HG02981 (cell line): Measurements from ENCODE around the gene MSX2.

Source experiments
- ATAC-seq: cut with Tn5 transposase; IDR thresholded peaks from one replicate; pipeline ENCODE4 v1.9.1; 2021; ENCODE audit warnings: mild to moderate bottlenecking, moderate library complexity; ENCODE audit not compliant: unreplicated experiment

MSX2 gene

DNA sequence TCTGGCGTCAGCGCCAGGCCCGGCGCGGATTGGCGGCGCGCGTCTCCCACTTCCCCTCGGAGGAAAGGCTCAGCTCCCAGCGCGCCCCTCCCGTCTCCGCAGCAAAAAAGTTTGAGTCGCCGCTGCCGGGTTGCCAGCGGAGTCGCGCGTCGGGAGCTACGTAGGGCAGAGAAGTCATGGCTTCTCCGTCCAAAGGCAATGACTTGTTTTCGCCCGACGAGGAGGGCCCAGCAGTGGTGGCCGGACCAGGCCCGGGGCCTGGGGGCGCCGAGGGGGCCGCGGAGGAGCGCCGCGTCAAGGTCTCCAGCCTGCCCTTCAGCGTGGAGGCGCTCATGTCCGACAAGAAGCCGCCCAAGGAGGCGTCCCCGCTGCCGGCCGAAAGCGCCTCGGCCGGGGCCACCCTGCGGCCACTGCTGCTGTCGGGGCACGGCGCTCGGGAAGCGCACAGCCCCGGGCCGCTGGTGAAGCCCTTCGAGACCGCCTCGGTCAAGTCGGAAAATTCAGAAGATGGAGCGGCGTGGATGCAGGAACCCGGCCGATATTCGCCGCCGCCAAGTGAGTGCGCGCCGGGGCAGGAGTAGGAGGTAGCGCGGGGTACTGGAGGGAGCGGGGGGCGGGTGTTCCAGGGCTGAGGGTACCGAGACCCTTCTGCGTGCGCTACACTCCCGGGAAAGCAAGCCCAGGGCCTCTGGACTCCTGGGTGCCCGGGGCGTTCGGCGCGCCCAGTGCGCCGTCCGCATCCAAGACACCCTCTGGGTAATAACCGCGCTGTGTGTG, at the start of gene MSX2:
TSS of gene MSX2 (plus strand) at position 99 of the 777 bp plus-strand sequence. CDS start at position 177, 78 bp downstream.
- ATAC-seq = no peak

DNA sequence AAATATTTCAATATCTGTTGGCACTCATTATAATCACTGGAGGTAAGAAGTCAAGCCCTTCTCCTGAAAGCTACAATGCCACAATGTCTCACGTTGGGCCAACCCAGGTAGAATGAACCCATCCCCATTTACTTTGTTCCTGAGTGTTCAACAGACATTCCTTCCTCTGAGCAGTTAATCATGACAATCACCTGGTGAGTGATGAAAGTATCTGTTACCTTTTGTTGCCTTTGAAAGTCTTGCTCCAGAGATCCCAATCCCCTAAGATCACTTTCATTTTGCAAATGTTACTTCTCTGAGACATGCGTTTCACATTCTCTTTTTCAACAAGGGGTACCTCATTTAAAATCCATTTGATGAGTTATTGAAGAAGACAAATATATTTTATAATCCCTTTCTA, 49.3 kb upstream of the MSX2 start:
- no peak for ATAC-seq

DNA sequence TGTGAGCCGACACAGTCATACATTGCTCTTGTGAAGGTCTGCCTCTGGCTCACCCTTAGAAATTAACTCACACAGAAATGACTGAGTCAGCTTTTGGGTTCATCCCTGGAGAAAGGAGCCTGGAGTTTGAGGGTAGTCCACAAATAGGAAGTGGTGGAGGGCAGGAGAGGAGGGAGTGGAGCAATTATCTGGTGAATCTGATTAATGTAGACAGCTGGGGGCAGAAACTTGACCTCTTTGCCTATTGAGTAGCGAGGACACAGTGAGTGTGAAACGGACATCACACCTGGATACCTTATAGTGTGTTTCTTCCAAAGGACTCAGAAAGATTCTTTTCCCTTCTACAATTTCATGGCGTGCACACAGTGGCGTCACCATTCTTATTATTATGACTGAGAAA, 48.5 kb upstream of the MSX2 start:
- no peak for ATAC-seq

DNA sequence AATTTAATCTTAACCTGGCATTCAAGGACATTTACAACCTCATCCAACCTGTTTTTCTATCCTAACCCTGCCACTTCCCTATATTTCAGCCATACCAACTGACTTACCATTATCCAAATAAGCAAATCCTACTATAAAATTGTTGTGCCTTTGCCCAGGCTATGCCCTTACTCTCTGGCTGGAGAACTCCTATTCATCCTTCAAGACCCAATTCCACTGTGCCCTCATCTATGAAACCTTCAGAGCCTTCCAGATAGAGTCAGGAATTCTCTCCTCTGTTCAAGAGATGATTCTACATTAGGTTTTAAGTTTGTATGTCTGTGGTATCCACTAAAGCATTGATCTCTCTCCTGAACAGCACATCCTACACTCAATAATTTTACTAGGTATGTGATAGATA, 46.3 kb upstream of the MSX2 start:
- no peak for ATAC-seq

- no peak for ATAC-seq
Measured at GRCh38 chr5:174680901-174681565, 43.3 kb upstream of the MSX2 start.

DNA sequence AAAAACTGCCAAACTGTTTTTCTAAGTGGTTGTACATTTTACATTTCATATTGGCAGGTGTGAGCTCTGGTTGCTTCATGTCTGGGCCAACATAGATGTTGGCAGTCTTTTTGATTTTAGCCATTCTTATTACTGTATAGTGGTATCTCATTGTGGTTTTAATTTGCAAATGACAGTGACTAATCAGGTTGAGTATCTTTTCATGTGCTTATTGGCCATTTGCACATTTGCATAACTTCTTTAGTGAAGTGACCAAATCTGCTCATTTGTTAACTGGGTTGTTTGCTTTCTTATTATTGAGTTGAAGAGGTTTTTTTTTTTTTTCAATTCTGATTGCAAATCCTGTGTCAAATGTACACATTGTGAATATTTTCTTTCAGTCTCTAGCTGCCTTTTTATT, 36.9 kb upstream of the MSX2 start:
- no peak for ATAC-seq

- ATAC-seq = no peak
Measured at GRCh38 chr5:174688441-174689354, 35.7 kb upstream of the MSX2 start.

DNA sequence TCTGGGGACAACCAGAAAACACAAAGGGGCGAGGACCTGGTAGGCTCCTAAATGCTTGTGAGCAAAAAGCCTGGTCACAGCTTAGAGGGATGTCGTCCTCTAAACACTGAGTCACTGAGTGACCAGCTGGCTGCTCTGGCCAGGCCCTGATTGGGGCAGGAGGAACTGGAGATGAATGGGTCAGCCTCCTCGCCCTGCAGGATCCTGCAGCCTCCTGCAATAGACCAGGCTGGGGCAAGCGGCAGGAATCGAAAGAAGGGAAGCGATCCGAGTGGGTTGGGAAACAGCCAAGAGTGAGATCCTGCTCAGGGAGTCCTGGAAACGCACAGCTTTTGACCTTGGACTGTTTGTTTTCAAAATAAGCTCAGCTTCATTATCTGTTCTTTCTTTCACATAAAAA, 34.1 kb upstream of the MSX2 start:
- no peak for ATAC-seq

GRCh38 chr5:174692381-174692780, 32.0 kb upstream of the MSX2 start:
- ATAC-seq = no peak

- ATAC-seq = no peak
Measured at GRCh38 chr5:174692982-174693422, 31.4 kb upstream of the MSX2 start.

GRCh38 chr5:174693697-174694385, 30.5 kb upstream of the MSX2 start:
- no peak for ATAC-seq

GRCh38 chr5:174694611-174695010, 29.8 kb upstream of the MSX2 start:
- no peak for ATAC-seq

GRCh38 chr5:174698156-174698555, 26.2 kb upstream of the MSX2 start:
- ATAC-seq = no peak

DNA sequence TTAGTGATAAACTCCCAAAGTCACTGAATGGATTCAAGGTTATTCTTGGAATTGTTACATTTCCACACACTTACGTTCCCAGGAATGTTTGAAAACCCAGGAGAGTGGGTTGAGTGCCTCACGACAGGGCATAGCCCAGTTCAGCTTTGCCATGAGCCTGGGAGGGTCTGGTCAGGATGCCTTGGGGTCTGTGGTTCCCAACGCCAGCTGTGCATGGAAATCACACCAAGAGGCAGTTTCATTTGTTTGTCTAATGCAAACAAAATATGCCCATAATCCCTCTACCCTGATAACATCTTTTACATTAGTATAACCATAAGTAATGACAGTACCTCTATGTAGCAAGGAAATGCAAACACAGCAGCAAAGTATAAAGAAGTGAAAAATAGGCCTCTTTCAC, 25.3 kb upstream of the MSX2 start:
- ATAC-seq = no peak

DNA sequence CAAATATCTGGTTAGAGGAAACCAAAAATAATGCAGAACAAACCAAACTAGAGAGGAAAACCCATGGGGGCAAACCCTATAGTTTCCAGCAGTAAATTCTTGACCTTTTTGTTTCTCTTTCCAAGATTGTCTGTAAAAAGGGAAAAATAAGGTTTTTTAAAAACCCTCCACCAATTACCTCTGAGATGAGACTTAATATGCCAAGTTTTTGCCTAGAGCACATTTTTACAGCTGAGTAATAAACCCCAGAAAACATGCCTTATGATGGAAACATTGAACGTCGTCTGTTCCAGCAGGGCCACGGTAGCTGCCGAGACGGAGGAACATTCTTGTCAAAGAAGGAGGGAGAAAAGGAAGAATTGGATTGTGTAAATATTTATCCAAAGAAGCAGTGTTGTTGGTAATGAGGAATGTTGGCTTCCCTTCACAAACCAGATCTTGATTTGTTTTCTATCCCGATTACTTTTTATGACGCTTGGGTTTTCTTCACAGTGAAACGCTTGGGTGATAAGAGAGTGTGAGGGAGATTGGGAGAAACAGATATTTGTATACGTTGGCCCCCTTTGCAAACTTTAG, 17.3 kb upstream of the MSX2 start:
- no peak for ATAC-seq

GRCh38 chr5:174707671-174708070, 16.7 kb upstream of the MSX2 start:
- no peak for ATAC-seq

GRCh38 chr5:174708476-174709207, 15.7 kb upstream of the MSX2 start:
- no peak for ATAC-seq

GRCh38 chr5:174714751-174715150, 9.6 kb upstream of the MSX2 start:
- no peak for ATAC-seq

DNA sequence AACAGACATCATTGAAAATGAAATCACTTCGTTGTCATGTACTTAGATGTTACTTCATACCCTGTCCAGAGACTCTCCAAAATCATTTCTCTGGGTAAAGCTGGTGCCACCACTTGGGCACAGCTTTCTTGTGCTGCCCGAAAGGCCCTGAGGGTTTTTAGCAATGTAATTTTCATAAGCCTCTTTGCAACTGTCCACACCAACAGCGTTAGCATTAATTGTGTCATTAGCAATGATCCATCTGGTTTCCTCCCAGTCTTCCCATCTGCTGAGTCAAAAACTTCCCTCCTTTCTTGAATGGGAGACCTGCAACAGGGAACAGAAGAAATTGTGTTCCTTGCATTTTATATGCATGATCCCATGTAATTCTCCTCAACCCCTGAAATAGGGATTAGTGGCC, 8.6 kb upstream of the MSX2 start:
- ATAC-seq = no peak
